ENCODE measurements around the gene HRG.
"Not testable (repeated sequence)": the region's sequence is repeated elsewhere in the genome, so short reads cannot be mapped to it uniquely, and the experiment has no call there.

Gene HRG

DNA sequence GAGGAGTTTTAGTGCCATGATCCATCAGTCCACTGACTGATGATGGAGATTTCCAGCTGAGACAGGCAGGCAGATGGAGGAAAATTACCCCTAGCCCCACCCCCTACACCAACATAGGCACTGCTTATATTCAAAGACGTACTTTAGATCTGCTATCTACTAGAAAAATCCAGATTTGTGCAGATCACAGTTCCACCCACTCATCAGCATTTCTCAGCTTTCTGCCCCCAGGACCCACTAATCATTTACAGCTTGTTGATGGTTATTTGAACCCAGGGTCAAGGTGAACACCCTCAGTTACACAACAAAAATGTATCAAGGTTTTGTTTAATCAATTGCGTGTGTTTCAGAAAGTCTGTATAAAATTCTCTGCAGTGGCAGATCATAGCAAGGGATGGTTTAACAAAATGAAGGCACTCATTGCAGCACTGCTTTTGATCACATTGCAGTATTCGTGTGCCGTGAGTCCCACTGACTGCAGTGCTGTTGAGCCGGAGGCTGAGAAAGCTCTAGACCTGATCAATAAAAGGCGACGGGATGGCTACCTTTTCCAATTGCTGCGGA lies at the start of gene HRG:
Gene HRG (plus strand): TSS at position 390 of the 564 bp plus-strand sequence. CDS start 18 bp downstream, at position 408.
- no peak for DNase-seq

DNA sequence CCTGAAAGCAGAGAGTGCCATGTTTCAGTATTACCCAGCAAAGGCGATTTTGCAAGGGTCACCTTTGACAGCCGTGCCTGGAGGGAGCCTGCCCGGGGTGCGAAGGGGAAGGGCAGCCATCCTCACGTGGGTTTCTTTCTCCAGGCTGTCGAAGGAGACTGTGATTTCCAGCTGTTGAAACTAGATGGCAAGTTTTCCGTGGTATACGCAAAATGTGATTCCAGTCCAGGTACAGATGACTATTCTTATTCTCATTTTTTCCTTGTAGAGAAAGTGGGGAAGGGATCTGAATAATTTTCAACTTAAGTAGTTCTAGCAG lies 49.6 kb upstream of the HRG start:
- DNase-seq, result no peak

DNA sequence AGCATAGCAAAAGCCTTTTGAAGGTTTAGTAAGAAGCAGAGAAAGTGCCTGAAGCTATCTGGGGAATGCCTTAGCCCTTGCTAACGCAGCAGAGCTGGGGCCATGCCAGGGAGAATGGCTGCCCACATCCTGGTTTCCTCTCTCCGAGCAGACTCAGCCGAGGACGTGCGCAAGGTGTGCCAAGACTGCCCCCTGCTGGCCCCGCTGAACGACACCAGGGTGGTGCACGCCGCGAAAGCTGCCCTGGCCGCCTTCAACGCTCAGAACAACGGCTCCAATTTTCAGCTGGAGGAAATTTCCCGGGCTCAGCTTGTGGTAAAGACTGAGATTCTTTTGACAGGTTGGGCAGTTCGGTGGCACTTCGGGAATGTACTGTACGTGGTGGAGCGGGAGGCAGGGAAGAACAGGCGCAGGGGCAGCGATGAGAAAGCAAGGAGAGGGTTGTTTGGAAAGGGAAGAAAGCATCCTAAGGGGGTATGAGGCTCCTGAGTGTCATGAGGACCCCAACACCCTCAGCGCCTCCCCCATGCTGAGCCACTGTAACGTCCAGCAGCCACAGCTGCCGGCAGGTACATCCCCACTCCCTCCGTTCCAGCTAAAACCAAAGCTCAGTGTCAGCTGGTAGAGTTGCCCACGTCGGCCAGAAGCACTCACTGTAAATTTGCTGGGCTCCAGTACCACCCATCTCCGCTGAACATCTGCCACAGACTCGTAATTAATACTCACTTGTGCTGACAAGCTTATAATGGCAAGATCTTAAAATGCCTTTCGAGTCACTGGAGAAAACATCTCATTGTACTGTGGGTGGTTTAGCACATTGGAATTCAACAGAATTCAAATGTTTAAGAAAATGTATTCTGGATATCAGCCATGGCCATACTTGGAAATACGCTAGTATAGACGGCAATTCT lies 48.5 kb upstream of the HRG start:
- no peak for DNase-seq

GRCh38 chr3:186618318-186618938 lies 47.4 kb upstream of the HRG start:
- no peak for DNase-seq

- no peak for DNase-seq
Observed at GRCh38 chr3:186619787-186620212, 46.0 kb upstream of the HRG start.

DNA sequence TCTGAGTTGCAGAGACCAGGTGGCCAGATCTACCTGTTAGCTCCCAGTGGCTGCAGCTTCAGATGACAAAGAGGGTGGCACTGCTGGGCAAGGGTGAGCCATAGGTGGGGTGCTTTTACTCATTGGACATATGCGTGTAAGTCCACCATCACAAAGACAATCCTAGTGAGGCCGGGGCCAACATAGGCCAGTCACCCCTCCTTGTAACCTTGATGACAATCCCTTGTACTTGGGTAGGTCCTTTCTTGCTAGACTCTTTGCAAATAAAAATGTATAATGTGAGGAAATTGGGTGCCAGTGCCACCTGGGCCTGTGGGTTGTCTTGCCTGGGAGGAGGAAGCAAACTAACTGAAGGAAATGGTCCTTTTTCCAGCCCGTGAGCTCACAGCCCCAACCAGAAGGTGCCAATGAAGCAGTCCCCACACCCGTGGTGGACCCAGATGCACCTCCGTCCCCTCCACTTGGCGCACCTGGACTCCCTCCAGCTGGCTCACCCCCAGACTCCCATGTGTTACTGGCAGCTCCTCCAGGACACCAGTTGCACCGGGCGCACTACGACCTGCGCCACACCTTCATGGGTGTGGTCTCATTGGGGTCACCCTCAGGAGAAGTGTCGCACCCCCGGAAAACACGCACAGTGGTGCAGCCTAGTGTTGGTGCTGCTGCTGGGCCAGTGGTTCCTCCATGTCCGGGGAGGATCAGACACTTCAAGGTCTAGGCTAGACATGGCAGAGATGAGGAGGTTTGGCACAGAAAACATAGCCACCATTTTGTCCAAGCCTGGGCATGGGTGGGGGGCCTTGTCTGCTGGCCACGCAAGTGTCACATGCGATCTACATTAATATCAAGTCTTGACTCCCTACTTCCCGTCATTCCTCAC lies 45.4 kb upstream of the HRG start:
- no peak for DNase-seq

- no peak for DNase-seq
Observed at GRCh38 chr3:186621894-186622650, 43.7 kb upstream of the HRG start.

GRCh38 chr3:186622651-186623310 lies 43.0 kb upstream of the HRG start:
- no peak for DNase-seq

- no peak for DNase-seq
Observed at GRCh38 chr3:186624598-186624997, 41.2 kb upstream of the HRG start.

GRCh38 chr3:186625600-186626042 lies 40.2 kb upstream of the HRG start:
- no peak for DNase-seq

DNA sequence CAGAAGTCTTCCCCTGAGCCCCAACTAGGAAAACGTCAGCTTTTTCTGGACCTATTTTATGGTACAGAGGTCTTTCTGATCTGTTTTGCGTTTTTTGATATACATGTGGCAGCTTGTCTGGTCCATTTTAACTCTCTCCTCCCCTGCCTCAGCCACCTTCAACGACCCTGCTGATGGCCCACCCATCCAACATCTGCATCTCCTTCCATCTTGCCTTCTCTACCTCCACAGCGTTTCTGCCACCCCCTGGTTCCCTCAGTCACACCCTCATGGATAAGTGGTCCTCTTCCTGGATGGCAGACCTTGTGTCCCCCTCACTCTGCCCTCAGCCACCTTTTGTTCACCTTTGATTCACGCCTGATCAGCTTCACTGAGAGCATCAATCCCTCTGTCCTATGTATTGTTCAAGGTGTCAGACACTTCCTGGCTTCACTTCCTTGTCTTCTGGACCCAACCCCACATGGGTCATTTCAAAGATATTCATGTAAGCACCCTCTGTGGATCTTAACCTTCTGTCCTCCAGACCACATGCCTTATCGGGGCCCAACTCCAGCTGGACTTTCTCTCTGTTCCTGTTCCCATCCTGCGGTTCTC lies 39.5 kb upstream of the HRG start:
- no peak for DNase-seq

GRCh38 chr3:186627852-186628414 lies 37.9 kb upstream of the HRG start:
- DNase-seq, result no peak

DNA sequence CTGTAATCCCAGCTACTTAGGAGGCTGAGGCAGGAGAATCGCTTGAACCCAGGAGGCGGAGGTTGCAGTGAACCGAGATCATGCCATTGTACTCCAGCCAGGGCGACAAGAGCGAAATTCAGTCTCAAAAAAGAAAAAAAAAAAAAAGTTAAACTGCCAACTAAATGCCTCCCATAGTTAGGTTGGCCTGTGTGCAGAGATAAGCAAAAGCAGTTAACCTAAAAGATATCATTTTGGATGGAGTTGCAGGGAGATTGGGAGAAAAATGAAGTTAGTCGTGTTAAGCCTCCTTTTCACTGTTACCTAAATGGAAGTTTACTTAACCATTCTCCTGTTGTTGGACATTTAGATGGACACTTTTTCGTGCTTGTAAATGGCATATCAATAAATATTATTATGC lies 37.1 kb upstream of the HRG start:
- no peak for DNase-seq

GRCh38 chr3:186630950-186631641 lies 34.7 kb upstream of the HRG start:
- DNase-seq, result no peak

DNA sequence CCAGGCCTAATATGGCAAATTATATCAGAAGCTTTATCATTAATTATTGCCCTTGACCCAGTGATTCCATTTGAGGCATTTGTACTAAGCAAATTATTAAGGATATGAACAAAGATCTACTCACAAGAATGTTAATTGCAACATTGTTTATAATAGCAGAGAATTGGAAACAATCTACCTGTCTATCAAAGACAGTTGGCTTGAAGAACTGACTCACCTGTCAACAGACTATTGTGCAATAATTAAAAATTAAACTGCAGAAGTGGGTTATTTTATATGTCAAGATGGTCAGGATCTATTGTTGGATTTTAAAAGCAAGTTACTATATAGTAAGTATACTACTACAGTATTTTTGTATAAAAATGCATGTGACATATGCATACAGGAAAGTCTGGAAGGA lies 32.3 kb upstream of the HRG start:
- no peak for DNase-seq

GRCh38 chr3:186634207-186634606 lies 31.6 kb upstream of the HRG start:
- not testable (repeated sequence) for DNase-seq

DNA sequence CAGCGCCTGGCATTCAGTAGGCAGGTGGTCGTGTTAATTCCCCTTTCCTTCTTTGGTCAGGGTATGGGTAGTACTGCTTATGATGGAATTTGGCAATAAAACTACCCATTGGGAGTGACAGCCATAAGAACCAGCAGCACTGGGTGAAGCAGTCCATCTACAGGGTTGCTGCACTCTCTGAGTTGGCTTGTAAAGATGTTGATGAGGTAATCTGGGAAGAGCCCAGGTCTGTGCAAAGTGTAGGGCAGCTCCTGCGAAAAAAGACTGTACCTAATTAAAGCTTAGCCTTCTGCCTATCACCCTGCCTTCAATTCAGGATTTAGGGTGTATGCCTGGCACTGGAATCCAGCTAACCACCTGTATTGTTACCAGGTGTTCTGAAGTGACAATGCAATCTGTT lies 30.3 kb upstream of the HRG start:
- no peak for DNase-seq

DNA sequence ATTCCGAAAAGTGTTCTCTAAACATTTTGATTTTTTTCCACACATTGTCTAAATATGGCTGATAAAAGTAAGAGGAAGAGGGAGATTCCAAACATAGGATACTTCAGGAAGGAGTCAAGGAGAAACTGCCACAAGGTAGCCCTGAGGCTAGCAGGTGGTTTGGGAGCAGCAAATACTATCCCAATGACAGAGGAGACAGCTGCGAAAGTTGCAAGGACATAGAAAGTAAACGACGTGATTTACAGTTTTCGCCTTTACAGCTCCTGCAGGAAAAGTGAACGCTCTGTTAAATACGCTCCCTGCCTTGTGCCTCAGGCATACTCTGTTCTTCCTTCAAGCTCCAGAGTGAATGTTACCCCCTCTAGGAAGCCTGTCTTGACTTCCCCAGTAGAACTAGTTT lies 29.3 kb upstream of the HRG start:
- DNase-seq, result no peak

GRCh38 chr3:186637686-186638085 lies 28.1 kb upstream of the HRG start:
- no peak for DNase-seq

DNA sequence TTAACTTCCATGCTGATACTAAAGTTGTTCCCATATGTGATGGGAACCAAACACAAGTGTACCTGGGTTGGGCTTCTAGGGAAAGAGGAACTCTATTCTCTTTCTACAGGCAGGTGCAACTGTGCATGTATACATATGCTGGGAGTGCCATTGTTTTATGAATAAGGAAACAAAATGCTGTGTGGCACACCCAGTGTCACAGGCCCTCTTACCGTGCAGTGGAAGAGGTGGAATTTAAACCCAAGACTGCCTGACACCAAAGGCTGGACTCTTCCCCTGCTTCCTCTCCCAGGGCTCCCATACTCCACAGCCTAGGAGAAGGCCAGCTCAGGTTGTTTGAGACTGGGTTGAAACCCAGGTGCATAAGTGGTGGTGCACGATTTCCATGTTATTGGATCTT lies 27.6 kb upstream of the HRG start:
- DNase-seq, result no peak

All from cortex of kidney (tissue), 1 donor.